ENCODE results near the gene CCDC195. TPM values are rescaled to one million over a fixed set of nuclear protein-coding genes. Genes with fewer than 3 reads are reported as not detected.

The CCDC195 gene
- polyA plus RNA-seq, 12 donors = 0.33 to 0.51 (median 0.37) TPM; not detected in 8

Other genes starting within 250 kb of the CCDC195 start
- gene CUL3, start 131.0 kb downstream of the CCDC195 start, polyA plus RNA-seq (ENCODE audit: insufficient read length in 12 of 12) = 10 to 100 TPM in 11 of 12 donors, not detected in 1; 58.2 to 94.0 (median 85.2) TPM